Psoas muscle (tissue), 8 donors: ENCODE data around the gene GPD1. TPM values are rescaled to one million over a fixed set of nuclear protein-coding genes. Genes with fewer than 3 reads are reported as not detected.

Experiments used
- ATAC-seq, 4 donors: fragments of 200-7000 bp; cut with Tn5 transposase; one replicate each; pipeline ENCODE4 v1.9.1; 2020; ENCODE audit warnings: moderate library complexity in 3 of 4, mild to moderate bottlenecking in 2 of 4
- DNase-seq, 2 donors: peaks; one replicate each; pipeline ENCODE4 v3.0.0-alpha.2; 2020
- H3K27ac ChIP-seq: fragments of 200-600 bp; one replicate; pipeline ENCODE4 v1.8.0; 2022
- H3K27me3 ChIP-seq, 3 donors: fragments of 200-600 bp in 1 of 3; one replicate each; pipeline versions ENCODE4 v1.6.1 to v1.8.0; 2013 to 2022; ENCODE audit warnings: low read length in 2 of 3, mild to moderate bottlenecking in 2 of 3, moderate library complexity in 1 of 3; ENCODE audit not compliant: insufficient read depth in 3 of 3
- H3K36me3 ChIP-seq, 2 donors: fragments of 200-600 bp in 1 of 2; one replicate each; pipeline versions ENCODE4 v1.6.1 to v1.8.0; 2013 to 2022; ENCODE audit warnings: low read depth in 1 of 2, mild to moderate bottlenecking in 1 of 2, moderate library complexity in 1 of 2; ENCODE audit not compliant: insufficient read depth in 1 of 2
- H3K4me1 ChIP-seq: fragments of 200-600 bp; one replicate; pipeline ENCODE4 v1.8.0; 2022
- H3K4me3 ChIP-seq: fragments of 200-600 bp; one replicate; pipeline ENCODE4 v1.8.0; 2022; ENCODE audit warnings: mild to moderate bottlenecking
- H3K9me3 ChIP-seq: fragments of 200-600 bp; one replicate; pipeline ENCODE4 v1.8.0; 2022
- WGBS, 3 donors: extraction: QIAGEN DNeasy Blood & Tissue Kit; methylation state at CpG; one replicate each; pipeline versions ENCODE4 v1.1.6 to v1.1.7; 2013; 5-methylcytosine and 5-hydroxymethylcytosine counted together
- intact Hi-C, 2 donors: fragments of 100-400 bp; cut with DNase I; formaldehyde crosslinking; loops; one replicate each; pipeline versions ENCODE4 v1.11.0 to v1.14.2; 2022
- polyA plus RNA-seq, 3 donors: library from polyadenylated mRNA; stranded (reverse); fragments of 200-250 nt; gene quantifications; one replicate each; pipeline ENCODE4 v1.2.3, GENCODE V29; 2013
- total RNA-seq, 4 donors: library from RNA; stranded (reverse); fragmentation: NEBNext Ultra II Directional in 2 of 4; extraction: Animal tissue kit (Norgen Biotek cat#: 25700) in 2 of 4; gene quantifications; one replicate each; pipeline versions ENCODE4 v1.2.1 to v1.2.4, GENCODE V29; 2021 to 2023
- TF ChIP-seq, protein P1 (sequence below): fragments of 200-600 bp; IDR thresholded peaks from one replicate; pipeline ENCODE4 v1.8.0; 2022; ENCODE audit warnings: antibody characterized with exemption
- donor health status: healthy with polysubstance abuse.
- donor health status: DM: no; HTN: no; CAD: no; lungs with moderate emphysema.
- donor health status: Bipolar disorder and iron deficiency.
- donor health status: healthy.
- donor health status: DM: yes; HTN: yes; CAD: no.
- donor health status: DM: no; HTN: no; CAD: no.
- donor health status: DM: no; HTN: no; CAD: no.
- donor health status: DM: yes; HTN: yes; CAD: no.

GPD1 gene
- total and polyA plus RNA-seq, 7 donors = 17.4 to 221 (median 120) TPM

DNA sequence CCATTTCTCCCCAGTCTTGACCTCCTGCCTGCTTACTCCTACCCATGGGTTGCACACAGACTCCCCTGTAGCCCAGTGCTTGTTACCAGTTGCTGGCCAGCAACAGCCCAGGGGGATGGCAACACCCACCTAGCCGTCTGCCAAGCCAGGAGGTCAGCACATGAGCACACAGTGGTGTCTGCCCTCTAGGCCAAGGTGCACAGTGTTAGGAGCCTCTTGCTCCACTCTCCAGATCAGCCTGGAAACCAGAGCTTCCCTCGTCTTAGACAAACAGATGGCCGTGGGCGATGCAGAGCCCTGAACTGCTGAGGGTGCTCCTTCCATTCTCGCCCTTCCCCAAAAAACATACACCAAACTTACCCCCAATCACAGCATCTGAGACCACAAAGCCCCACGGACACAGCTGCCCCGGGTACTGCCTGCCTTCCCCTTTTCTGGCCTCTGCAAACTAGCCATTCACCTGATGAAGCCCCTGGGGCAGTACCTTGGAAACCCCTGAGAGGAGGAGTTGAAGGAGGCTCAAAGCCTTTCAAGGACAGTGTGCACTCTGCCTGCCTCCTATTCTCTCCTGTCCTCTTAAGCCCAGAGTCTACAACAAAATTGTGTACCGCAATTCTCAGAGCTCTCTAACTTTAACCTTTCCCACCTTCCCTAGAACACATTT is 1.0 kb upstream of the GPD1 start:
- no peak overlapping the region for H3K4me3 ChIP-seq
- TF ChIP-seq, protein P1, sequence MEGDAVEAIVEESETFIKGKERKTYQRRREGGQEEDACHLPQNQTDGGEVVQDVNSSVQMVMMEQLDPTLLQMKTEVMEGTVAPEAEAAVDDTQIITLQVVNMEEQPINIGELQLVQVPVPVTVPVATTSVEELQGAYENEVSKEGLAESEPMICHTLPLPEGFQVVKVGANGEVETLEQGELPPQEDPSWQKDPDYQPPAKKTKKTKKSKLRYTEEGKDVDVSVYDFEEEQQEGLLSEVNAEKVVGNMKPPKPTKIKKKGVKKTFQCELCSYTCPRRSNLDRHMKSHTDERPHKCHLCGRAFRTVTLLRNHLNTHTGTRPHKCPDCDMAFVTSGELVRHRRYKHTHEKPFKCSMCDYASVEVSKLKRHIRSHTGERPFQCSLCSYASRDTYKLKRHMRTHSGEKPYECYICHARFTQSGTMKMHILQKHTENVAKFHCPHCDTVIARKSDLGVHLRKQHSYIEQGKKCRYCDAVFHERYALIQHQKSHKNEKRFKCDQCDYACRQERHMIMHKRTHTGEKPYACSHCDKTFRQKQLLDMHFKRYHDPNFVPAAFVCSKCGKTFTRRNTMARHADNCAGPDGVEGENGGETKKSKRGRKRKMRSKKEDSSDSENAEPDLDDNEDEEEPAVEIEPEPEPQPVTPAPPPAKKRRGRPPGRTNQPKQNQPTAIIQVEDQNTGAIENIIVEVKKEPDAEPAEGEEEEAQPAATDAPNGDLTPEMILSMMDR = no peak
- H3K9me3 ChIP-seq = no peaks in the 10 kb centered on the region
- ATAC-seq (peak in 2 of 4 donors; percentile 13 to 27), DNase-seq (peak; percentile 34 to 67)
- peak overlapping the region; percentile 79 for H3K27ac ChIP-seq
- WGBS, 3 donors = 46 to 57% (median 47%) methylated on average over 8 of the region's 8 CpGs
- peaks cover 25% of the 10 kb centered on the region for H3K4me1 ChIP-seq
- intact Hi-C loops = no loop called here
- H3K36me3 ChIP-seq = peaks cover 10 to 48% of the 10 kb centered on the region in 2 donors
- H3K27me3 ChIP-seq = no peaks in the 10 kb centered on the region

DNA sequence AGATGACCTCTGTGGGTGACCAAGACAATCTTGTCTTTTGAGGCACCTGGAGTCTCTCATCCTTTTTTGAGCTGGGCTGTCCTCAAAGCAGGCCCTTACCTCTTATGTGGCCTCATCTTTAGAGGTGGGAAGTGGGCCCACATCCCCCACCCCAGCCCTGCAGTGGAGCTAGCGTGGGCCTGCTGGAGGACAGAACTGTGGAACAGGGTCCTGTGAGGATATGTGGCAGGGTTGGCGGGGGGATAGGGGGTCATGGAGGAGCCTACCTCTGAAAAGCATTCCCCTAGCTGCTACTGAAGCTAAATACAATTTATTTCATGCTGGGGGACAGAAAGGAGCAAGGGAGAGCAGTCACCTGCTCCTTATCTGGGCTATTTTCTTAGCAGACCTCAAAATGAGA is 457 bp upstream of the GPD1 start:
- no peaks in the 10 kb centered on the region for H3K27me3 ChIP-seq
- intact Hi-C loops = no loop called here
- ATAC-seq (no peak), DNase-seq (no peak)
- peaks cover 31% of the 10 kb centered on the region for H3K4me1 ChIP-seq
- TF ChIP-seq, protein P1 = no peak
- H3K36me3 ChIP-seq = peaks cover 9 to 48% of the 10 kb centered on the region in 2 donors
- peak overlapping the region; percentile 67 for H3K4me3 ChIP-seq
- H3K27ac ChIP-seq = peak overlapping the region; percentile 79
- H3K9me3 ChIP-seq = no peaks in the 10 kb centered on the region
- WGBS, 3 donors = 90 to 94% (median 91%) methylated on average over 2 of the region's 2 CpGs

DNA sequence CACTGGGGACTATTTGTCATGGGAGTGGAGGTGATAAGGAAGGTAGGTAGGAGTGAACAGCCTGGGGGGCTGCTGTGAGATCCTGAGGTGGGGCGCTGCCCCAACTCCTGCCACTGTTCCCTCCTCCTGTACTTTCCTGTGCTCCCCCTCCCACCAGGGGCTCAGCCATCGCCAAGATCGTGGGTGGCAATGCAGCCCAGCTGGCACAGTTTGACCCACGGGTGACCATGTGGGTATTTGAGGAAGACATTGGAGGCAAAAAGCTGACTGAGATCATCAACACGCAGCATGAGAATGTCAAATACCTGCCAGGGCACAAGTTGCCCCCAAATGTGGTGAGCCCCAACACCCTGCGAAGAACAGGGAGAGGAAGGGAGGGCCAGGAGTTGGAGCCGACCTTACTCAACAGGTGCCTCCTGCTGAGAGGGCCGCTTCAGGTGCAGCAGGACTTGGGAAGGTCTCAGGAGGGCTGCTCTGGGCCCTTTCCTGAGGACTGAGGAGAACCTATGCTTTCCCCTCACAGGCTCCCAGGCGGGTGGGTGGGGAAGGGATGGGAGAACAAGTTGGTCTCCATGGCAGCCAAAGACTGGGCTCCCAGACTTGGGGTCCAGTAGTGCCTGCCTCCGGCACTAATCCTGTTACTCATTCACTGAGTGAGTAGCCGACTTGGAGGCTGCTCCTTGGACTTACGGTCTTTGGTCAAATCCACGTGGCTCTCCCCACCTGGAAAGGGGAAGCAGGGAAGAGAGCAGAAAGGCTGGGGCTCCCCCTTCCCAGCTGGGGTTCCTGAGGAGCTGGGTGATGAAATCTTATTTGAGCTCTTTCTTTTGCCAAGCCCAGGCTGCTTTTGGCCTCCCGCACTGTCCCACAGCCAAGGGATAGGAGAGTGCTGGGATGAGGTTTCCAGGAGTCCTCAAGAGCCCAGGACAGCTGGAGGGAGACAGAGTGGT is 884 bp downstream of the GPD1 start:
- Histone ChIP-seq H3K27me3 (no peaks in the 10 kb centered on the region), H3K9me3 (no peaks in the 10 kb centered on the region), H3K36me3 (peaks cover 0 to 43% of the 10 kb centered on the region in 2 donors), H3K4me3 (peak overlapping the region; percentile 67), H3K4me1 (peaks cover 44% of the 10 kb centered on the region), H3K27ac (peak overlapping the region; percentile 79)
- DNase-seq (peak; percentile 63 to 77), ATAC-seq (peak; percentile 40 to 62 (median 50))
- intact Hi-C loops = no loop called here
- whole genome bisulfite sequencing, 3 donors = 28 to 48% (median 32%) methylated on average over 14 of the region's 14 CpGs
- TF ChIP-seq, protein P1 = no peak

DNA sequence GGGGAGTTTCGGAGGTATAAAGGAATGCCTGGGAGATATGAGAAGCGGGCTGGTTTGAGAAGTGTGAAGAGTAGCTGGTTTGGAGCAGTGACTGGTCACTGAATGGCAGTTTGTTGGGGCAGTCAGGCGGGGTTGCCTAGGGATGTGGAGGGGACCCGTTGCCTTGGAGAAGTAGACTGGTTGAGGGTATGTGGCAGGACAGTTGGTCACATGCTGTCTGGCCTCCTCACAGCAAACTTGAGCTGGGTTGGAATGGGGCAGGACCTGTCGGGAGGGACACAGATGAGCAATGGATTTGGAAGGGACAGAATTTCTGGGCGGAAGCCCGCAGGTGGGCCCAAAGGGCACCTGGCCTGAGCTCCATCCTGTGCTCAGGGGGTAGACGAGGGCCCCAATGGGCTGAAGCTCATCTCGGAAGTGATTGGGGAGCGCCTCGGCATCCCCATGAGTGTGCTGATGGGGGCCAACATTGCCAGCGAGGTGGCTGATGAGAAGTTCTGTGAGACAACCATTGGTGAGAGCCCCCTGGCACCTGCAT is 2.2 kb downstream of the GPD1 start:
- peak overlapping the region; percentile 67 for H3K4me3 ChIP-seq
- 54 to 75% (median 60%) methylated on average over 12 of the region's 12 CpGs for WGBS, 3 donors
- no peak for ATAC-seq
- no peaks in the 10 kb centered on the region for H3K27me3 ChIP-seq
- H3K9me3 ChIP-seq = no peaks in the 10 kb centered on the region
- peaks cover 0 to 33% of the 10 kb centered on the region in 2 donors for H3K36me3 ChIP-seq
- intact Hi-C loops = no loop called here
- DNase-seq = no peak
- peak overlapping the region; percentile 79 for H3K27ac ChIP-seq
- peaks cover 56% of the 10 kb centered on the region for H3K4me1 ChIP-seq
- TF ChIP-seq, protein P1 = no peak
